ENCODE data around the gene SLCO3A1.

The SLCO3A1 gene

DNA sequence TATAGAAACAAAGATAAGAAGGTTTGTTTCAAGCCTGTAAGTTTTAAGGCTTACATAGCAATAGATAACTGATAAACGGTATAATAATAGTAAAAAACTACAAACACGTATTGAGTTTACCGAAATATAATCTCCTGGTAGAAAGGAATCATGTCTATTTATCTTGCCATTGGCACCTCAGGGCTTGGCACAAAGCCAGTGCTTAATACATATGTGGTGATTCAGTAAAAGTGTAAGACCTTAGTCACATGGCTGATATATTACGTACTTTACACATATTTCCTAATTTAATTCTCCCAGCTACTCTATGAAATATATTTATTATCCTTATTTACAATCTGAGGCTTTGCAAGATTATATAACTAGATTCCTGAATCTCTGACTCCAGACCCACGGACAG, 32.0 kb upstream of the SLCO3A1 start:
- TF ChIP-seq, protein P1, sequence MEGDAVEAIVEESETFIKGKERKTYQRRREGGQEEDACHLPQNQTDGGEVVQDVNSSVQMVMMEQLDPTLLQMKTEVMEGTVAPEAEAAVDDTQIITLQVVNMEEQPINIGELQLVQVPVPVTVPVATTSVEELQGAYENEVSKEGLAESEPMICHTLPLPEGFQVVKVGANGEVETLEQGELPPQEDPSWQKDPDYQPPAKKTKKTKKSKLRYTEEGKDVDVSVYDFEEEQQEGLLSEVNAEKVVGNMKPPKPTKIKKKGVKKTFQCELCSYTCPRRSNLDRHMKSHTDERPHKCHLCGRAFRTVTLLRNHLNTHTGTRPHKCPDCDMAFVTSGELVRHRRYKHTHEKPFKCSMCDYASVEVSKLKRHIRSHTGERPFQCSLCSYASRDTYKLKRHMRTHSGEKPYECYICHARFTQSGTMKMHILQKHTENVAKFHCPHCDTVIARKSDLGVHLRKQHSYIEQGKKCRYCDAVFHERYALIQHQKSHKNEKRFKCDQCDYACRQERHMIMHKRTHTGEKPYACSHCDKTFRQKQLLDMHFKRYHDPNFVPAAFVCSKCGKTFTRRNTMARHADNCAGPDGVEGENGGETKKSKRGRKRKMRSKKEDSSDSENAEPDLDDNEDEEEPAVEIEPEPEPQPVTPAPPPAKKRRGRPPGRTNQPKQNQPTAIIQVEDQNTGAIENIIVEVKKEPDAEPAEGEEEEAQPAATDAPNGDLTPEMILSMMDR (IDR thresholded peaks at IDR 0.05; ENCODE audit: borderline replicate concordance, extremely low read depth, low read length, poor library complexity, severe bottlenecking), result no peak
- TF ChIP-seq EZH2 (IDR thresholded peaks at IDR 0.05; ENCODE audit: borderline replicate concordance, low read depth, low read length, severe bottlenecking), result no peak
- Histone ChIP-seq H3K27me3 (ENCODE audit: insufficient read depth, low read length, poor library complexity) (no peaks in the 10 kb centered on the region), H3K79me2 (ENCODE audit: insufficient read depth, low read length) (no peaks in the 10 kb centered on the region), H4K20me1 (ENCODE audit: insufficient read depth, low read length) (no peaks in the 10 kb centered on the region), H3K4me3 (ENCODE audit: low read depth in 1 of 2, low read length in 2 of 2) (no peak overlapping the region), H3K36me3 (ENCODE audit: insufficient read depth, low read length) (no peaks in the 10 kb centered on the region), H3K9me3 (ENCODE audit: insufficient read depth, low read length, severe bottlenecking) (no peaks in the 10 kb centered on the region), H3K4me2 (ENCODE audit: insufficient read depth, low read length) (no peak overlapping the region), H3K4me1 (ENCODE audit: insufficient read depth, low read length) (no peaks in the 10 kb centered on the region), H2AFZ (ENCODE audit: low read depth, low read length) (no peak overlapping the region), H3K27ac (ENCODE audit: low read length) (no peak overlapping the region), H3K9ac (ENCODE audit: low read depth, low read length) (no peak overlapping the region)
- DNase-seq, result no peak
- no peak for ATAC-seq (ENCODE audit: insufficient read depth, low read depth)

DNA sequence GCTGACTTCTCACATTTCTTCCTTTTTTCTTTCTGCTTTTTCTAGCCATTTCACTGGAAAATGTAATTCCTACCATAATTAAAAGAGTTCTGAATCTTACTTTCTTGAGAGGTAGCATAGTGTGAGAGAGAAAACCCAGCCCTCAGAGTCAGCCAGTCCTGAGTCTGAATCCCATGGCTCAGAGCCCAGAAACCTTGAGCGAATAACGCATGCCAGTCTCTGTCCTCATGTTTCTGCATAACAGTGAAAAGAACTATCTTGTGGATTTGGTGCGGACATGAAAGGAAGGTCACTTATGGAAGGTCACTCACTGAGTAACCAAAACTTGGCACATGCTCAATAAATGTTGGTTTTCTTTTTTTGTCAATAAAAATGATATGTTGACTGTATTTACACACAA, 29.3 kb upstream of the SLCO3A1 start:
- TF ChIP-seq, protein P1 (IDR thresholded peaks at IDR 0.05; ENCODE audit: borderline replicate concordance, extremely low read depth, low read length, poor library complexity, severe bottlenecking), result no peak
- TF ChIP-seq EZH2 (IDR thresholded peaks at IDR 0.05; ENCODE audit: borderline replicate concordance, low read depth, low read length, severe bottlenecking), result no peak
- Histone ChIP-seq H3K27me3 (ENCODE audit: insufficient read depth, low read length, poor library complexity) (no peaks in the 10 kb centered on the region), H3K36me3 (ENCODE audit: insufficient read depth, low read length) (no peaks in the 10 kb centered on the region), H2AFZ (ENCODE audit: low read depth, low read length) (no peak overlapping the region), H3K27ac (ENCODE audit: low read length) (no peak overlapping the region), H3K4me2 (ENCODE audit: insufficient read depth, low read length) (no peak overlapping the region), H3K4me1 (ENCODE audit: insufficient read depth, low read length) (no peaks in the 10 kb centered on the region), H4K20me1 (ENCODE audit: insufficient read depth, low read length) (no peaks in the 10 kb centered on the region), H3K79me2 (ENCODE audit: insufficient read depth, low read length) (no peaks in the 10 kb centered on the region), H3K4me3 (ENCODE audit: low read depth in 1 of 2, low read length in 2 of 2) (no peak overlapping the region), H3K9me3 (ENCODE audit: insufficient read depth, low read length, severe bottlenecking) (no peaks in the 10 kb centered on the region), H3K9ac (ENCODE audit: low read depth, low read length) (no peak overlapping the region)
- no peak for DNase-seq
- no peak for ATAC-seq (ENCODE audit: insufficient read depth, low read depth)

DNA sequence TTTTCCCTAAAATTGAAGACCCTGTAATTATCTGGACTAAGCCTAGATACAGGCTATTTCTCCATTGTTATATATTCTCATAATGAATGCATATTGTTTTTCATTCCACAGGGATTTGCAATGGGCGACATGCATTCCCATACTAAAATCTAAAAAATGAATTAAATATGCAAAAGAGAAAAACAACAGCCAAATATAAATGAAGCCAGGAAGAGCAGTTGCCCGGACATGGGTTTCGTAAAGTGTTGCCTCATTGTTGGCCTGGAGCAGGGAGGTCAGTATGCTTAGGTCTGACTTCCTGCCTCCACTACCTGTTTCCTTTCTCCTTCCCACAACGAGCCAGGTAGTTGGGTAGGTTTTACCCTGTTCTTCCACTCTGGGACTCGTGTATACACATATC, 27.1 kb upstream of the SLCO3A1 start:
- DNase-seq (no peak), ATAC-seq (ENCODE audit: insufficient read depth, low read depth) (no peak)
- Histone ChIP-seq H3K4me3 (ENCODE audit: low read depth in 1 of 2, low read length in 2 of 2) (no peak overlapping the region), H3K27me3 (ENCODE audit: insufficient read depth, low read length, poor library complexity) (no peaks in the 10 kb centered on the region), H3K27ac (ENCODE audit: low read length) (no peak overlapping the region), H3K36me3 (ENCODE audit: insufficient read depth, low read length) (no peaks in the 10 kb centered on the region), H3K4me1 (ENCODE audit: insufficient read depth, low read length) (no peaks in the 10 kb centered on the region), H4K20me1 (ENCODE audit: insufficient read depth, low read length) (no peaks in the 10 kb centered on the region), H3K9me3 (ENCODE audit: insufficient read depth, low read length, severe bottlenecking) (no peaks in the 10 kb centered on the region), H3K9ac (ENCODE audit: low read depth, low read length) (no peak overlapping the region), H3K79me2 (ENCODE audit: insufficient read depth, low read length) (no peaks in the 10 kb centered on the region), H2AFZ (ENCODE audit: low read depth, low read length) (no peak overlapping the region), H3K4me2 (ENCODE audit: insufficient read depth, low read length) (no peak overlapping the region)
- no peak for TF ChIP-seq EZH2 (IDR thresholded peaks at IDR 0.05; ENCODE audit: borderline replicate concordance, low read depth, low read length, severe bottlenecking)
- TF ChIP-seq, protein P1 (IDR thresholded peaks at IDR 0.05; ENCODE audit: borderline replicate concordance, extremely low read depth, low read length, poor library complexity, severe bottlenecking), result no peak

DNA sequence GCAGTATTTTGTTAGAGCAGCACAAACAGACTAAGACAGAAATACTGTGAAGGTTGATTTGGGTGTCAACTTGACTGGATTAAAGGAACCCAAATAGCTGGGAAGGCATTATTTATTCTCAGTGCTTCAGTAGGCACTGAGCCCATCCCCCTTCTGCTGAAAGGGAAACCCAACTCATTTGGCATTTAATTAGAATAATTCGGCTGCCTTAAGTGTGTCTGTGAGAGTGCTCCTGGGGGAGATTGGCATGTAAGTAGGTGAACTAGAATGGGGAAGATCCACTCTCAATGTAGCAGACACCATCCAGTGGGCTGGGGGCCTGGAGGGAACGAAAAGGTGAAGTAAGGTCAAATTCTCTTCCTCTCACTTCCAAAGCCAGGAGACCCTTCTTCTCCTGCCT, 20.5 kb upstream of the SLCO3A1 start:
- no peaks in the 10 kb centered on the region for H3K36me3 ChIP-seq (ENCODE audit: insufficient read depth, low read length)
- no peak overlapping the region for H3K9ac ChIP-seq (ENCODE audit: low read depth, low read length)
- H4K20me1 ChIP-seq (ENCODE audit: insufficient read depth, low read length), result no peaks in the 10 kb centered on the region
- no peaks in the 10 kb centered on the region for H3K4me1 ChIP-seq (ENCODE audit: insufficient read depth, low read length)
- TF ChIP-seq EZH2 (IDR thresholded peaks at IDR 0.05; ENCODE audit: borderline replicate concordance, low read depth, low read length, severe bottlenecking), result no peak
- TF ChIP-seq, protein P1 (IDR thresholded peaks at IDR 0.05; ENCODE audit: borderline replicate concordance, extremely low read depth, low read length, poor library complexity, severe bottlenecking), result no peak
- no peaks in the 10 kb centered on the region for H3K9me3 ChIP-seq (ENCODE audit: insufficient read depth, low read length, severe bottlenecking)
- no peaks in the 10 kb centered on the region for H3K27me3 ChIP-seq (ENCODE audit: insufficient read depth, low read length, poor library complexity)
- H3K4me3 ChIP-seq (ENCODE audit: low read depth in 1 of 2, low read length in 2 of 2), result no peak overlapping the region
- DNase-seq (no peak), ATAC-seq (ENCODE audit: insufficient read depth, low read depth) (no peak)
- no peak overlapping the region for H3K27ac ChIP-seq (ENCODE audit: low read length)
- no peak overlapping the region for H3K4me2 ChIP-seq (ENCODE audit: insufficient read depth, low read length)
- no peaks in the 10 kb centered on the region for H3K79me2 ChIP-seq (ENCODE audit: insufficient read depth, low read length)
- no peak overlapping the region for H2AFZ ChIP-seq (ENCODE audit: low read depth, low read length)
